Measurements from ENCODE around the gene NDUFA13. TPM values are rescaled to one million over a fixed set of nuclear protein-coding genes. Genes with fewer than 3 reads are reported as not detected.

The NDUFA13 gene
- total RNA-seq, 1 experiment from 2014 or later: 354 TPM

- Mint-ChIP-seq H3K27ac (ENCODE audit: low read depth, unreplicated experiment) (no peak overlapping the region), H3K9me3 (ENCODE audit: unreplicated experiment) (no peaks in the 10 kb centered on the region), H3K36me3 (ENCODE audit: insufficient read depth, unreplicated experiment) (peaks cover 6% of the 10 kb centered on the region), H3K27me3 (ENCODE audit: insufficient read depth, unreplicated experiment) (no peaks in the 10 kb centered on the region), H3K4me1 (ENCODE audit: insufficient read depth, unreplicated experiment) (no peaks in the 10 kb centered on the region), H3K4me3 (ENCODE audit: unreplicated experiment) (no peak overlapping the region)
- ChIA-PET CTCF (interaction anchor here (2.1 kb wide), 1 partner anchor 9 kb away, joined by 5 read pairs; no protein-coding TSS in a partner anchor), POLR2A (no interaction called here)
- DNase-seq (ENCODE audit: unreplicated experiment): no peak
- TF ChIP-seq, protein P1, sequence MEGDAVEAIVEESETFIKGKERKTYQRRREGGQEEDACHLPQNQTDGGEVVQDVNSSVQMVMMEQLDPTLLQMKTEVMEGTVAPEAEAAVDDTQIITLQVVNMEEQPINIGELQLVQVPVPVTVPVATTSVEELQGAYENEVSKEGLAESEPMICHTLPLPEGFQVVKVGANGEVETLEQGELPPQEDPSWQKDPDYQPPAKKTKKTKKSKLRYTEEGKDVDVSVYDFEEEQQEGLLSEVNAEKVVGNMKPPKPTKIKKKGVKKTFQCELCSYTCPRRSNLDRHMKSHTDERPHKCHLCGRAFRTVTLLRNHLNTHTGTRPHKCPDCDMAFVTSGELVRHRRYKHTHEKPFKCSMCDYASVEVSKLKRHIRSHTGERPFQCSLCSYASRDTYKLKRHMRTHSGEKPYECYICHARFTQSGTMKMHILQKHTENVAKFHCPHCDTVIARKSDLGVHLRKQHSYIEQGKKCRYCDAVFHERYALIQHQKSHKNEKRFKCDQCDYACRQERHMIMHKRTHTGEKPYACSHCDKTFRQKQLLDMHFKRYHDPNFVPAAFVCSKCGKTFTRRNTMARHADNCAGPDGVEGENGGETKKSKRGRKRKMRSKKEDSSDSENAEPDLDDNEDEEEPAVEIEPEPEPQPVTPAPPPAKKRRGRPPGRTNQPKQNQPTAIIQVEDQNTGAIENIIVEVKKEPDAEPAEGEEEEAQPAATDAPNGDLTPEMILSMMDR (IDR thresholded peaks at IDR 0.05; ENCODE audit: unreplicated experiment): no peak
- BruUV-seq (replicated peaks): no TSS peak
- intact Hi-C loops (cut with micrococcal nuclease): no loop called here
Observed at GRCh38 chr19:19563348-19563848, 47.4 kb downstream of the NDUFA13 start.

DNA sequence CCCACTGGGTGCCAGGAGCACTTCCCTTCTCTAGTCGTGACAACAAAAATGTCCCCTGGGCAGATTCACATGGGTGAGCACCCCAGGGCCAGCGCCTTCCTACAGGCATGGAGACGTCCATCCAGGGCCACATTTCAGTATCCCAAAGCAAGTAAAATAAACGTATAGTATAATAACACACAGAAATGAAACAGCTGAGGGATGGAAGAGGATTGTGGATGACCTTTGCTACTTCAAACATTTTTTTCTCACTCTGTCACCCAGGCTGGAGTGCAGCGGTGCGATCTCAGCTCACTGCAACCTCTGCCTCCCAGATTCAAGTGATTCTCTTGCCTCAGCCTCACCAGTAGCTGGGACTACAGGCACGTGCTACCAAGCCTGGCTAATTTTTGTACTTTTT is 50.3 kb downstream of the NDUFA13 start:
- no peaks in the 10 kb centered on the region for H3K4me1 Mint-ChIP-seq (ENCODE audit: insufficient read depth, unreplicated experiment)
- H3K9me3 Mint-ChIP-seq (ENCODE audit: unreplicated experiment): no peaks in the 10 kb centered on the region
- no peaks in the 10 kb centered on the region for H3K27me3 Mint-ChIP-seq (ENCODE audit: insufficient read depth, unreplicated experiment)
- no peak overlapping the region for H3K27ac Mint-ChIP-seq (ENCODE audit: low read depth, unreplicated experiment)
- TF ChIP-seq, protein P1 (IDR thresholded peaks at IDR 0.05; ENCODE audit: unreplicated experiment): no peak
- intact Hi-C loops (cut with micrococcal nuclease): no loop called here
- CTCF ChIA-PET: interaction anchor here (2.0 kb wide), 1 partner anchor 10 kb away, joined by 9 read pairs; no protein-coding TSS in a partner anchor
- no peak overlapping the region for H3K4me3 Mint-ChIP-seq (ENCODE audit: unreplicated experiment)
- POLR2A ChIA-PET: interaction anchor here (0.5 to 1.0 kb wide), 2 partner anchors 13 to 46 kb away, joined by 3 read pairs; no protein-coding TSS in a partner anchor
- peaks cover 6% of the 10 kb centered on the region for H3K36me3 Mint-ChIP-seq (ENCODE audit: insufficient read depth, unreplicated experiment)
- BruUV-seq (replicated peaks): no TSS peak
- DNase-seq (ENCODE audit: unreplicated experiment): no peak

GRCh38 chr19:19567391-19567790 is 51.4 kb downstream of the NDUFA13 start:
- Mint-ChIP-seq H3K9me3 (ENCODE audit: unreplicated experiment) (no peaks in the 10 kb centered on the region), H3K27me3 (ENCODE audit: insufficient read depth, unreplicated experiment) (no peaks in the 10 kb centered on the region), H3K27ac (ENCODE audit: low read depth, unreplicated experiment) (no peak overlapping the region), H3K36me3 (ENCODE audit: insufficient read depth, unreplicated experiment) (peaks cover 6% of the 10 kb centered on the region), H3K4me1 (ENCODE audit: insufficient read depth, unreplicated experiment) (no peaks in the 10 kb centered on the region), H3K4me3 (ENCODE audit: unreplicated experiment) (no peak overlapping the region)
- no peak for DNase-seq (ENCODE audit: unreplicated experiment)
- intact Hi-C loops (cut with micrococcal nuclease): no loop called here
- ChIA-PET POLR2A (no interaction called here), CTCF (interaction anchor here (1.5 to 3.3 kb wide), 2 partner anchors 14 to 35 kb away, joined by 12 to 42 read pairs; no protein-coding TSS in a partner anchor)
- TF ChIP-seq, protein P1 (IDR thresholded peaks at IDR 0.05; ENCODE audit: unreplicated experiment): no peak
- no TSS peak for BruUV-seq (replicated peaks)

DNA sequence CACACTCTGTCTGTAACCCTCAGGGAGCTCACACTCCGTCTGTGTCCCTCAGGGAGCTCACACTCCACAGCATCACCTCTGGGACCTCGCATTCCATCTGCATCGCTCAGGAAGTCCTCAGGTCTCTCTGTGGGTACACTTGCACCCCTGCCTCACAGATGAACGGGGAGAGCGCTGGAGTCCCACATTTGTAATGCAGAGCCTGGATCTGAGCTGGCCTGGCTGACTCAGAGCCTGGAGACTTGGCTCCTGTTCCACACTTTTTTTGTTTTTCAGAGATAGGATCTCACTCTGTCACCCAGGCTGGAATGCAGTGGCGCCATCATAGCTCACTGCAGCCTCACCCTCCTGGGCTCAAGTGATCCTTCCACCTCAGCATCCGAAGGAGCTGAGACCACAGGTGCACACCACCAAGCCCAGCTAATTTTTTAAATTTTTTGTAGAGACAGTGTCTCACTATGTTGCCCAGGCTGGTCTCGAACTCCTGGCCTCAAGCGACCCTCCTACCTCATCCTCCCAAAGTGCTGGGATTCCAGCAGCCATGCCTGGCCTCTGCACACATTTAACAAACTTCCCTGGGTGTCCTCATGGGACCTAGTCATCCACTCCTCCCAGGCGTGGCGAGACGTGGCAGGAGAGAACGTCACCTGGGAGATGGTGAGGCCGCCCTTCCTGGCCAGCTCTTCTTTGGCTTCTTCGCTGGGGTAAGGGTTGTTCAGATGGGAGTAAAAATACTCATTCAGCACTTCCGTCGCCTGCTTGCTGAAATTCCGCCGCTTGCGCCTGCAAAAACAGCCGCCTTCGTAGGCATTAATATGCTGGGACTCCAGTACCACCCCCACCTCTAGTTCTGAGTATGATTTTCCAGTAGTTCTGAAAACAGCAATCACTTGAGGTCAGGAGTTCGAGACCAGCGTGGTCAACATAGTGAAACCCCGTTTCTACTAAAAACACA is 53.1 kb downstream of the NDUFA13 start:
- H3K27me3 Mint-ChIP-seq (ENCODE audit: insufficient read depth, unreplicated experiment): no peaks in the 10 kb centered on the region
- BruUV-seq (replicated peaks): no TSS peak
- no peak overlapping the region for H3K27ac Mint-ChIP-seq (ENCODE audit: low read depth, unreplicated experiment)
- H3K9me3 Mint-ChIP-seq (ENCODE audit: unreplicated experiment): no peaks in the 10 kb centered on the region
- DNase-seq (ENCODE audit: unreplicated experiment): peak; percentile 33
- POLR2A ChIA-PET: interaction anchor here (0.8 to 1.7 kb wide), 4 partner anchors 20 to 95 kb away, joined by 3 to 7 read pairs (median 3); partner anchors contain the start of gene NDUFA13
- no peaks in the 10 kb centered on the region for H3K4me1 Mint-ChIP-seq (ENCODE audit: insufficient read depth, unreplicated experiment)
- H3K36me3 Mint-ChIP-seq (ENCODE audit: insufficient read depth, unreplicated experiment): peaks cover 6% of the 10 kb centered on the region
- TF ChIP-seq, protein P1 (IDR thresholded peaks at IDR 0.05; ENCODE audit: unreplicated experiment): no peak
- intact Hi-C loops (cut with micrococcal nuclease): no loop called here
- CTCF ChIA-PET: interaction anchor here (0.6 to 3.3 kb wide), 7 partner anchors 9 to 528 kb away, joined by 3 to 42 read pairs (median 3); no protein-coding TSS in a partner anchor
- H3K4me3 Mint-ChIP-seq (ENCODE audit: unreplicated experiment): no peak overlapping the region
